Kidney epithelial cell (primary cell): ENCODE results near the gene CTNNA3. TPM values are rescaled to one million over a fixed set of nuclear protein-coding genes. Genes with fewer than 3 reads are reported as not detected.

Experiments
- DNase-seq: peaks from one replicate; pipeline ENCODE4 v3.0.0-alpha.2; 2010; ENCODE audit warnings: low read depth
- H3K27me3 ChIP-seq: 2 replicates; pipeline ENCODE4 v1.6.0; 2011; ENCODE audit warnings: low read length; ENCODE audit not compliant: control insufficient read depth, insufficient read depth
- H3K36me3 ChIP-seq: 2 replicates; pipeline ENCODE4 v1.5.1; 2011; ENCODE audit warnings: low read length; ENCODE audit not compliant: control insufficient read depth, insufficient read depth
- H3K4me3 ChIP-seq: 2 replicates; pipeline ENCODE4 v1.5.1; 2011; ENCODE audit warnings: low read depth, mild to moderate bottlenecking, control low read depth, low read length
- total RNA-seq: library from RNA; depleted of rRNA; stranded (reverse); fragments of >200 nt; gene quantifications from 2 replicates; pipeline ENCODE4 v1.2.3, GENCODE V29; 2015
- TF ChIP-seq, protein P1 (sequence below): IDR thresholded peaks from 2 replicates; pipeline ENCODE4 v1.5.1; 2011; ENCODE audit warnings: mild to moderate bottlenecking, moderate library complexity, low read length, control low read depth, inconsistent platforms; ENCODE audit not compliant: insufficient read depth, poor library complexity, severe bottlenecking

Gene CTNNA3
- total RNA-seq, 1 donor from 2014 or later, result 0.79 TPM

DNA sequence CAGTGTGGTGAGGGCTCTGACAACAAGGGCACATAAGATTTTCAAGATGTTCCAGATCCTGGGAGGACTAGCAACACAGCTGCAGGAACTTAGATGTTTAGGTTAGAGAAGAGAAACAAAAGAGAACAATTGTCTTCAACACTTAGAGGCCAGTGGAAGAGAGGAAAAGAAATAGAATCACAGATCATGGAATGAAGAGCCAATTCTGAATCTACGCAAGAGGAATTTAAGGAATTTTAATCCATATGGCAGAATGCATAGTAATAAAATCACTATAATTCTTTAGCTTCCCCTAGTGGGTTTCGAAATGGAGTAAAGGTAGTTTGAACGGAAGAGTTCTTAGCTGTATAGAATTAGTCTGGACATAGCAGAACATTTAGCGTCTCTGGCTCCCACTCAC, 884.8 kb downstream of the CTNNA3 start:
- Histone ChIP-seq H3K36me3 (no peaks in the 10 kb centered on the region), H3K4me3 (no peak overlapping the region), H3K27me3 (no peaks in the 10 kb centered on the region)
- TF ChIP-seq, protein P1, sequence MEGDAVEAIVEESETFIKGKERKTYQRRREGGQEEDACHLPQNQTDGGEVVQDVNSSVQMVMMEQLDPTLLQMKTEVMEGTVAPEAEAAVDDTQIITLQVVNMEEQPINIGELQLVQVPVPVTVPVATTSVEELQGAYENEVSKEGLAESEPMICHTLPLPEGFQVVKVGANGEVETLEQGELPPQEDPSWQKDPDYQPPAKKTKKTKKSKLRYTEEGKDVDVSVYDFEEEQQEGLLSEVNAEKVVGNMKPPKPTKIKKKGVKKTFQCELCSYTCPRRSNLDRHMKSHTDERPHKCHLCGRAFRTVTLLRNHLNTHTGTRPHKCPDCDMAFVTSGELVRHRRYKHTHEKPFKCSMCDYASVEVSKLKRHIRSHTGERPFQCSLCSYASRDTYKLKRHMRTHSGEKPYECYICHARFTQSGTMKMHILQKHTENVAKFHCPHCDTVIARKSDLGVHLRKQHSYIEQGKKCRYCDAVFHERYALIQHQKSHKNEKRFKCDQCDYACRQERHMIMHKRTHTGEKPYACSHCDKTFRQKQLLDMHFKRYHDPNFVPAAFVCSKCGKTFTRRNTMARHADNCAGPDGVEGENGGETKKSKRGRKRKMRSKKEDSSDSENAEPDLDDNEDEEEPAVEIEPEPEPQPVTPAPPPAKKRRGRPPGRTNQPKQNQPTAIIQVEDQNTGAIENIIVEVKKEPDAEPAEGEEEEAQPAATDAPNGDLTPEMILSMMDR, result no peak
- no peak for DNase-seq

DNA sequence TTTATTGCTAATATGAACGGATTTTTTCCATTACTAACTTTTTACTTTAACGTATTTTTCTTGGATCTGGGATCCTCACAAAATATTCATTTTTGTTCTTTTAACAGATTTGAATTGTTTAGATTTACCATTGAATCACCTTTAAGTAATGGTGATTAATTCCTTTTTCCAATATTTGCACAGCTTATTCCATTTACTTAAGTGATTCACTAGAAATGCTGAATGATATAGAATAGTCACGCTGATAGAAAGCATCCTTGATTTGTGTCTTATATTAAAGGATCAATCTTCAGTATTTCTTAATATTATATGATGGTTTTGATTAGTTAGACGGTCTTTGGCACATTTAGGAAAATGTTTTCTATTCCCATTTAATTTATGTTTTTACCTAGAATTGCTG, 886.6 kb downstream of the CTNNA3 start:
- DNase-seq, result no peak
- Histone ChIP-seq H3K36me3 (no peaks in the 10 kb centered on the region), H3K27me3 (no peaks in the 10 kb centered on the region), H3K4me3 (no peak overlapping the region)
- TF ChIP-seq, protein P1, result no peak

DNA sequence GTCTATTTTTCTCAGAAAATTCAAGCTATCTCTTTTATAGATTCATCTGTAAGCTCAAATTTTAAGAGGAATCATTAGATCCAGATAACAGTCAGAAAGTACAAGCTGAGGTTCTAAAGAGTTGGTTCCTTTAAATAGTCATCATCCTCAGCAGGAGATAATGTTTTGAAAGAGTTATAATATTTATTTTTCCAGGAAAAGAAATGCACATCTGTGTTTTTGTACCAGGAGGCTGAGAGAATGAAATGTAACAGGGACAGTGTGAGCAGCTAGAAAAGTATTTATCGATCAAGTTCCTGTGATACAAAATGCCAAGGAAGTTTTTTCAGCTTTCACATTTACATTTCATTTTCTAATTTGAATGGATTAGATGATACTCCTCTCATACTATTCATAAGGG, 890.4 kb downstream of the CTNNA3 start:
- no peak for DNase-seq
- Histone ChIP-seq H3K4me3 (no peak overlapping the region), H3K36me3 (no peaks in the 10 kb centered on the region), H3K27me3 (no peaks in the 10 kb centered on the region)
- TF ChIP-seq, protein P1, result no peak

DNA sequence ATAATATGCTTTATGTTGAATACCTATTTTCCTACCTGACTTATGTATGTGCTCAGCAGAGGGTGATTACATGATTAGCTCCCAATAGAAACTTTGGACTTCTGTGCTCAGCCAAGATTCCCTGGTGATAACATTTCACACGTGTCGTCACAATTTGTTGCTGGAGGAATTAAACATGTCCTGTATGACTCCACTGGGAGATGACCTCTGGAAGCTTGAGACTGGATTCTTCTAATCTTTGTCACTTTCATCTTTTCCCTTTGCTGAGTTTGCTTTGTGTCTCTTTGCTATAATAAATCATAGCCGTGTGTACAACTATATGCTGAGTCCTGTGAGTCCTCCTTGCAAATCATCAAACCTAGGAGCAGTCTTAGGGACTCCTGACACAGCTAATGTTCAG, 891.0 kb downstream of the CTNNA3 start:
- TF ChIP-seq, protein P1, result no peak
- DNase-seq, result no peak

DNA sequence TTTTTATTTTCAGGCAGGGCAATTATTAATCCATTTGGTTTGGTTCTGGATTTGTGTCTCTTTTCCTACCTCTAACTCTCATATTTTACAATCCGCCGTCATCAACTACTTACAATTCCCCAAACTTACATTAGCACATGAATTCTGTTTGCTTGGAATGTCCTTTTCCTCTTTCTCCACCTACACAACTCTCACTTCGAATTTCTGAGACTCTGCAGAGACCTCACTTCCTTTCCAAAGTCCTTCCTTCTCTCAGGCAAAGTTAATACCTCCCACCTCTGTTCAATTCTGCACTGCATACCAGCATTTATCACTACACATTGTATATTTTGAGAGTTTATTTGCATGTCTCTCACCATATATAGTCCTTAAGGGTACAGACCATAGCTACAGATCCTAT, 892.8 kb downstream of the CTNNA3 start:
- no peaks in the 10 kb centered on the region for H3K27me3 ChIP-seq
- no peaks in the 10 kb centered on the region for H3K36me3 ChIP-seq
- TF ChIP-seq, protein P1, result no peak
- no peak for DNase-seq
- no peak overlapping the region for H3K4me3 ChIP-seq

More for the DNA sequence above, 891.0 kb downstream of the CTNNA3 start:
- Histone ChIP-seq H3K27me3 (no peaks in the 10 kb centered on the region), H3K4me3 (no peak overlapping the region), H3K36me3 (no peaks in the 10 kb centered on the region)

DNA sequence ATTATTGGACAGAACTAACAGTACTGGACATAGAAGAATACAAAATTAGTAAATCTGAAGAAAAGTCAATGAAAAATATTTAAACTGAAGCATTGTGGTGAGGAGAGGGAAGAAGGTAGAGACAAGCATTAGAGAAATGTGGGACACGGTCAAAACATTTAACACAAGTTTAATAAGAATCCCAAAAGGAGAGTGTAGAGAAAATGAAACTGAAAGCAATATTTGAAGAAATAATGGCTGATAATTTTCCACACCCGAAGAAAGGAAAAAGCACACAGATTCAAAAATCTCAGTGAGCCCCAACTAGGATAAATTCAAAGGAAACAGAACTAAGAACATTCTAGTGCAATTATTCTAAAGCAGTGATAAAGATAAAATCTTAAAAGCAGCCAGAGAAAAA, 896.5 kb downstream of the CTNNA3 start:
- TF ChIP-seq, protein P1, result no peak
- no peaks in the 10 kb centered on the region for H3K27me3 ChIP-seq
- DNase-seq, result no peak
- no peaks in the 10 kb centered on the region for H3K36me3 ChIP-seq
- H3K4me3 ChIP-seq, result no peak overlapping the region
